GM23338 (cell line): ENCODE results near the gene PSMA1. TPM values are rescaled to one million over a fixed set of nuclear protein-coding genes. Genes with fewer than 3 reads are reported as not detected.

Source experiments
- ATAC-seq: fragments of 200-7000 bp; cut with Tn5 transposase; 3 replicates; pipeline ENCODE4 v1.9.1; 2020
- DNase-seq: peaks from one replicate; pipeline ENCODE4 v3.0.0-alpha.2; 2015; ENCODE audit warnings: low spot score
- H2AFZ ChIP-seq: fragments of 200-600 bp; sonication (generic); 2 replicates; pipeline ENCODE4 v1.8.0; 2016; ENCODE audit warnings: antibody characterized with exemption, mild to moderate bottlenecking, moderate library complexity
- H3F3A ChIP-seq: fragments of 200-600 bp; sonication (generic); replicated peaks from 2 replicates; pipeline ENCODE4 v1.8.0; 2017; ENCODE audit warnings: antibody characterized with exemption, mixed run types, low read depth
- H3K27ac ChIP-seq: fragments of 200-600 bp; sonication (generic); 2 replicates; pipeline ENCODE4 v1.6.1; 2016; ENCODE audit warnings: low read depth
- H3K27me3 ChIP-seq: fragments of 200-600 bp; sonication (generic); 2 replicates; pipeline ENCODE4 v1.8.0; 2016; ENCODE audit warnings: mild to moderate bottlenecking, mixed run types, moderate library complexity; ENCODE audit not compliant: insufficient read depth
- H3K36me3 ChIP-seq: fragments of 200-600 bp; sonication (generic); 2 replicates; pipeline ENCODE4 v1.8.0; 2016; ENCODE audit warnings: mild to moderate bottlenecking; ENCODE audit not compliant: insufficient read depth
- H3K4me1 ChIP-seq: fragments of 200-600 bp; sonication (generic); 2 replicates; pipeline ENCODE4 v1.8.0; 2016; ENCODE audit warnings: mild to moderate bottlenecking, moderate library complexity; ENCODE audit not compliant: insufficient read depth
- H3K4me2 ChIP-seq: fragments of 200-600 bp; sonication (generic); 2 replicates; pipeline ENCODE4 v1.7.1; 2017; ENCODE audit warnings: mixed run types
- H3K4me3 ChIP-seq: fragments of 200-600 bp; sonication (generic); 2 replicates; pipeline ENCODE4 v1.6.1; 2016; ENCODE audit warnings: mixed run types
- H3K79me2 ChIP-seq: fragments of 200-600 bp; sonication (generic); replicated peaks from 2 replicates; pipeline ENCODE4 v1.8.0; 2017; ENCODE audit warnings: mild to moderate bottlenecking; ENCODE audit not compliant: insufficient read depth
- H3K9me2 ChIP-seq: fragments of 200-600 bp; sonication (generic); 2 replicates; pipeline ENCODE4 v1.8.0; 2017; ENCODE audit not compliant: insufficient read depth
- H4K20me1 ChIP-seq: fragments of 200-600 bp; sonication (generic); replicated peaks from 2 replicates; pipeline ENCODE4 v1.8.0; 2017; ENCODE audit warnings: mild to moderate bottlenecking; ENCODE audit not compliant: insufficient read depth
- H3K27ac Mint-ChIP-seq: 2 replicates; pipeline ENCODE4 v1.8.0; 2020; ENCODE audit warnings: inconsistent platforms, mild to moderate bottlenecking, moderate library complexity, mixed read lengths
- H3K27me3 Mint-ChIP-seq: 3 replicates; pipeline ENCODE4 v1.8.0; 2022; ENCODE audit warnings: low read depth, mild to moderate bottlenecking, moderate library complexity, mixed read lengths, inconsistent platforms; ENCODE audit not compliant: insufficient read depth, poor library complexity
- H3K36me3 Mint-ChIP-seq: 3 replicates; pipeline ENCODE4 v1.8.0; 2021; ENCODE audit warnings: low read depth, mild to moderate bottlenecking, inconsistent platforms, moderate library complexity, mixed read lengths
- H3K4me1 Mint-ChIP-seq: 3 replicates; pipeline ENCODE4 v1.8.0; 2020; ENCODE audit warnings: mild to moderate bottlenecking, inconsistent platforms, mixed read lengths
- H3K4me3 Mint-ChIP-seq: 3 replicates; pipeline ENCODE4 v1.8.0; 2021; ENCODE audit warnings: moderate library complexity, mild to moderate bottlenecking, inconsistent platforms, mixed read lengths
- H3K9me3 Mint-ChIP-seq: 3 replicates; pipeline ENCODE4 v1.8.0; 2020; ENCODE audit warnings: moderate library complexity, mild to moderate bottlenecking, inconsistent platforms, mixed read lengths
- EZH2 ChIP-seq: fragments of 200-600 bp; sonication (generic); IDR thresholded peaks from one replicate; pipeline ENCODE4 v1.8.0; 2017; ENCODE audit warnings: antibody characterized with exemption, mild to moderate bottlenecking, low read depth; ENCODE audit not compliant: unreplicated experiment
- EZH2phosphoT487 ChIP-seq: fragments of 200-600 bp; sonication (generic); IDR thresholded peaks from one replicate; pipeline ENCODE4 v1.8.1; 2018; ENCODE audit warnings: antibody characterized with exemption; ENCODE audit not compliant: unreplicated experiment
- JUNB ChIP-seq: IDR thresholded peaks from one replicate; pipeline ENCODE4 v1.6.1; 2016; ENCODE audit warnings: antibody characterized with exemption; ENCODE audit not compliant: unreplicated experiment
- NANOG ChIP-seq: IDR thresholded peaks from 2 replicates; pipeline ENCODE4 v1.6.1; 2016; ENCODE audit warnings: antibody characterized with exemption, borderline replicate concordance
- POLR2AphosphoS5 ChIP-seq: IDR thresholded peaks from 2 replicates; pipeline ENCODE4 v1.6.1; 2016; ENCODE audit warnings: antibody characterized with exemption, low read depth
- REST ChIP-seq: IDR thresholded peaks from one replicate; pipeline ENCODE4 v1.6.1; 2018; ENCODE audit warnings: antibody characterized with exemption; ENCODE audit not compliant: unreplicated experiment
- STAT1 ChIP-seq: IDR thresholded peaks from one replicate; pipeline ENCODE4 v1.6.1; 2016; ENCODE audit warnings: antibody characterized with exemption; ENCODE audit not compliant: unreplicated experiment
- ZNF114 ChIP-seq: fragments of 250-450 bp; sonication (Bioruptor Pico); IDR thresholded peaks from 2 replicates; pipeline ENCODE4 v1.5.0; 2020; ENCODE audit warnings: mild to moderate bottlenecking, moderate library complexity
- ZNF331 ChIP-seq: fragments of 250-450 bp; sonication (Bioruptor Pico); IDR thresholded peaks from 2 replicates; pipeline ENCODE4 v1.5.0; 2020; ENCODE audit warnings: low read depth, mild to moderate bottlenecking, moderate library complexity
- polyA plus RNA-seq: library from polyadenylated mRNA; unstranded; fragments of >200 nt; fragmentation: Nextera tagmentation; extraction: Ambion mirVana; gene quantifications from 2 replicates; pipeline ENCODE4 v1.2.1, GENCODE V29; 2016
- total RNA-seq: library from RNA; depleted of rRNA; stranded (reverse); fragments of >200 nt; shearing (Covaris generic); gene quantifications from 2 replicates; pipeline ENCODE4 v1.2.3, GENCODE V29; 2014
- TF ChIP-seq, protein P1 (sequence below): IDR thresholded peaks from 2 replicates; pipeline ENCODE4 v1.6.1; 2016; ENCODE audit warnings: antibody characterized with exemption
- TF ChIP-seq, protein P2 (sequence below), 2 experiments: fragments of 200-600 bp in 1 of 2; sonication (generic) in 1 of 2; conservative IDR thresholded peaks; 2 replicates each; pipeline versions ENCODE4 v1.5.1 to v1.6.1; 2016 to 2017; ENCODE audit warnings: antibody characterized with exemption in 2 of 2, low read depth in 2 of 2, mild to moderate bottlenecking in 2 of 2, moderate library complexity in 1 of 2

PSMA1 gene
- total and polyA plus RNA-seq, 2 experiments from 2014 or later: 169 to 338 TPM

DNA sequence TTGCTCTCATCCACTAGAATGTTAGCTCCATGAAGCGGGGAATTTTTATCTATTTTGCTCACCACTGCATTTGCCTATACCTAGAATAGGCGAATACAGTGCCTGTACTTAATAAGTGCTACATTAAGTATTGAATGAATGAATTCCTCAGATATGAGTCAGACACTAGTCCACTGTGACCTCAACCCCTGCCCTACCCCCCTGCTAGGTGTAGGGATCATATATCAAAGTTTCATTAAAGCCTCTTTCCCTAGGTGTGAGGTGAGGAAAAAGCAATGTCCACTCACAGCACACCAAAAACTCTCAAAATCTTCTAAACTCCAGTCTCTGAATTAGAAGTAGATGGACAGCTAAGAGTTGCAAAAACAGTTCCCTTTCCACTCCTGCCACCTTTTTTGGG, 9.8 kb upstream of the PSMA1 start:
- Histone ChIP-seq H3K4me1 (no peaks in the 10 kb centered on the region), H3K4me2 (no peak overlapping the region), H3K27ac (no peak overlapping the region), H3K36me3 (no peaks in the 10 kb centered on the region), H3K9me2 (no peaks in the 10 kb centered on the region), H3F3A (no peaks in the 10 kb centered on the region), H4K20me1 (no peaks in the 10 kb centered on the region), H3K79me2 (no peaks in the 10 kb centered on the region), H3K4me3 (no peak overlapping the region), H3K27me3 (no peaks in the 10 kb centered on the region), H2AFZ (no peak overlapping the region)
- ATAC-seq: peak; percentile 22; the same call in 1 of the 3 replicates
- DNase-seq: no peak
- Mint-ChIP-seq H3K27ac (no peak overlapping the region), H3K27me3 (no peaks in the 10 kb centered on the region), H3K36me3 (no peaks in the 10 kb centered on the region), H3K9me3 (no peaks in the 10 kb centered on the region), H3K4me1 (peaks cover 2% of the 10 kb centered on the region; the same call in 2 of the 3 replicates), H3K4me3 (no peak overlapping the region)
- no peak for TF ChIP-seq JUNB
- no peak for TF ChIP-seq REST
- TF ChIP-seq NANOG: no peak
- TF ChIP-seq ZNF331 (CRISPR knock-in tag): no peak
- TF ChIP-seq EZH2: no peak
- no peak for TF ChIP-seq POLR2AphosphoS5
- TF ChIP-seq, protein P1, sequence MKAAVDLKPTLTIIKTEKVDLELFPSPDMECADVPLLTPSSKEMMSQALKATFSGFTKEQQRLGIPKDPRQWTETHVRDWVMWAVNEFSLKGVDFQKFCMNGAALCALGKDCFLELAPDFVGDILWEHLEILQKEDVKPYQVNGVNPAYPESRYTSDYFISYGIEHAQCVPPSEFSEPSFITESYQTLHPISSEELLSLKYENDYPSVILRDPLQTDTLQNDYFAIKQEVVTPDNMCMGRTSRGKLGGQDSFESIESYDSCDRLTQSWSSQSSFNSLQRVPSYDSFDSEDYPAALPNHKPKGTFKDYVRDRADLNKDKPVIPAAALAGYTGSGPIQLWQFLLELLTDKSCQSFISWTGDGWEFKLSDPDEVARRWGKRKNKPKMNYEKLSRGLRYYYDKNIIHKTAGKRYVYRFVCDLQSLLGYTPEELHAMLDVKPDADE: no peak

DNA sequence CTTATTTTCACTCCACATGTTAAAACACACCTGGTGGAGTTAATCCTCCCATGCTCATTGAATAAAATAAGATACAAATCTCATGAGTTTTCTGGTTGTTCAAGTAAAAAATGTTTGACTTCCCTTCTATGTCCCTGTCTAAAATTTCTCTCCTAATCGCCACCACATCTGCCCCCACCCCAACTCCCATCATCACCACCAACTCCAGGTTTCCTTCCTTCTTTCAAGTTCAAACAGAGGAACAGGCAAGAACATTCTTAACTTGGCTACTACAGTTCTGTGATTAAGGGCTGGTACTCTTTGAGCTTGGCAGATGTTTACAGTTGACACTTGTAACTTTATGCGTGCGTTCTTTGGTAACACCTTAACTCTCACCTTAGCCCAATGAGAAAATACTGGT, 9.1 kb upstream of the PSMA1 start:
- H3K4me1 ChIP-seq: no peaks in the 10 kb centered on the region
- ATAC-seq (no peak), DNase-seq (no peak)
- no peak overlapping the region for H3K27ac Mint-ChIP-seq
- no peaks in the 10 kb centered on the region for H3K36me3 Mint-ChIP-seq
- no peak overlapping the region for H3K4me2 ChIP-seq
- no peak overlapping the region for H3K4me3 Mint-ChIP-seq
- no peaks in the 10 kb centered on the region for H3F3A ChIP-seq
- no peaks in the 10 kb centered on the region for H3K27me3 ChIP-seq
- H3K4me1 Mint-ChIP-seq: peaks cover 2% of the 10 kb centered on the region; the same call in 2 of the 3 replicates
- no peaks in the 10 kb centered on the region for H3K9me3 Mint-ChIP-seq
- H3K4me3 ChIP-seq: no peak overlapping the region
- H3K36me3 ChIP-seq: no peaks in the 10 kb centered on the region
- no peak overlapping the region for H3K27ac ChIP-seq
- no peaks in the 10 kb centered on the region for H3K79me2 ChIP-seq
- no peak overlapping the region for H2AFZ ChIP-seq
- H3K27me3 Mint-ChIP-seq: no peaks in the 10 kb centered on the region
- H3K9me2 ChIP-seq: no peaks in the 10 kb centered on the region
- no peaks in the 10 kb centered on the region for H4K20me1 ChIP-seq
- TF ChIP-seq, protein P2, sequence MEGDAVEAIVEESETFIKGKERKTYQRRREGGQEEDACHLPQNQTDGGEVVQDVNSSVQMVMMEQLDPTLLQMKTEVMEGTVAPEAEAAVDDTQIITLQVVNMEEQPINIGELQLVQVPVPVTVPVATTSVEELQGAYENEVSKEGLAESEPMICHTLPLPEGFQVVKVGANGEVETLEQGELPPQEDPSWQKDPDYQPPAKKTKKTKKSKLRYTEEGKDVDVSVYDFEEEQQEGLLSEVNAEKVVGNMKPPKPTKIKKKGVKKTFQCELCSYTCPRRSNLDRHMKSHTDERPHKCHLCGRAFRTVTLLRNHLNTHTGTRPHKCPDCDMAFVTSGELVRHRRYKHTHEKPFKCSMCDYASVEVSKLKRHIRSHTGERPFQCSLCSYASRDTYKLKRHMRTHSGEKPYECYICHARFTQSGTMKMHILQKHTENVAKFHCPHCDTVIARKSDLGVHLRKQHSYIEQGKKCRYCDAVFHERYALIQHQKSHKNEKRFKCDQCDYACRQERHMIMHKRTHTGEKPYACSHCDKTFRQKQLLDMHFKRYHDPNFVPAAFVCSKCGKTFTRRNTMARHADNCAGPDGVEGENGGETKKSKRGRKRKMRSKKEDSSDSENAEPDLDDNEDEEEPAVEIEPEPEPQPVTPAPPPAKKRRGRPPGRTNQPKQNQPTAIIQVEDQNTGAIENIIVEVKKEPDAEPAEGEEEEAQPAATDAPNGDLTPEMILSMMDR (conservative IDR thresholded peaks at IDR 0.05; ENCODE audit: low read depth in 2 of 2): no peak
- no peak for TF ChIP-seq EZH2
- TF ChIP-seq EZH2phosphoT487: no peak
- TF ChIP-seq JUNB: no peak
- no peak for TF ChIP-seq STAT1
- TF ChIP-seq ZNF114 (CRISPR knock-in tag): no peak
